Right kidney (tissue), 1 donor: ENCODE data around the gene SYDE1.

ENCODE experiments used
- DNase-seq: peaks from one replicate; pipeline ENCODE4 v3.0.0-alpha.2; 2016

Gene SYDE1

GRCh38 chr19:15105044-15105443 is 2.2 kb upstream of the SYDE1 start:
- no peak for DNase-seq

- peak; percentile 34 for DNase-seq
Measured at GRCh38 chr19:15108145-15108844, 1.1 kb downstream of the SYDE1 start.

DNA sequence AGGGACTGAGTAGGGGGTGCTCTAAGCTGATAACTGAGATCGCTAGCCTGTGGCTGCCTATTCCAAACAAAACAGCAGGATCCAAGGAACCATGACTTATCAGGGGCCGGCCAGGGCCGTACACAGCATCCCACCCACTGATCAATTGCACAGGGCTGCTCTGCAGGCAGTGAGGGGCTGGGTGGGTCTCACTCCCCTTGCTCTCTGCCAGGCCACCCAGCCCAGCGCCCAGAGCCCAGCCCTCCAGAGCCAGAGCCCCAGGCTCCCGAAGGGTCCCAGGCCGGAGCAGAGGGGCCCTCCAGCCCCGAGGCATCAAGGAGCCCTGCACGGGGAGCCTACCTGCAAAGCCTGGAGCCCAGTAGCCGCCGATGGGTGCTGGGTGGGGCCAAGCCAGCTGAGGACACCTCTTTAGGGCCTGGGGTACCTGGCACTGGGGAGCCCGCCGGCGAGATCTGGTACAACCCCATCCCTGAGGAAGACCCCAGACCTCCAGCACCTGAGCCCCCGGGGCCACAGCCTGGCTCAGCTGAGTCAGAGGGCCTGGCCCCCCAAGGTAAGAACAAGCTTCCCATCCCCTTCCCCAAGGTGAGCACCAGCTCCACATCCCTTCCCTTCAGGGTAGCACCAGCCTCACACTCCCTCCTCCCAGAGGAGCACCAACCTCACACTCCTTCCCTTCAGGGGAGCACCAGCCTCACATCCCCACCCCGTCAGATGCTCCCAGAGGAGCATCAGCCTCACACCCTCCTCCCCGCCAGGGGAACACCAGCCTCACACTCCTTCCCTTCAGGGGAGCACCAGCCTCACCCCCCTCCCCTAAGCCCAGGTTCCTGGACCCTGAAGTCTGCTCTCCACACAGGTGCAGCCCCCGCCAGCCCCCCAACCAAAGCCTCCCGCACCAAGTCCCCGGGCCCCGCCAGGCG is 1.9 kb downstream of the SYDE1 start:
- DNase-seq, result no peak

DNA sequence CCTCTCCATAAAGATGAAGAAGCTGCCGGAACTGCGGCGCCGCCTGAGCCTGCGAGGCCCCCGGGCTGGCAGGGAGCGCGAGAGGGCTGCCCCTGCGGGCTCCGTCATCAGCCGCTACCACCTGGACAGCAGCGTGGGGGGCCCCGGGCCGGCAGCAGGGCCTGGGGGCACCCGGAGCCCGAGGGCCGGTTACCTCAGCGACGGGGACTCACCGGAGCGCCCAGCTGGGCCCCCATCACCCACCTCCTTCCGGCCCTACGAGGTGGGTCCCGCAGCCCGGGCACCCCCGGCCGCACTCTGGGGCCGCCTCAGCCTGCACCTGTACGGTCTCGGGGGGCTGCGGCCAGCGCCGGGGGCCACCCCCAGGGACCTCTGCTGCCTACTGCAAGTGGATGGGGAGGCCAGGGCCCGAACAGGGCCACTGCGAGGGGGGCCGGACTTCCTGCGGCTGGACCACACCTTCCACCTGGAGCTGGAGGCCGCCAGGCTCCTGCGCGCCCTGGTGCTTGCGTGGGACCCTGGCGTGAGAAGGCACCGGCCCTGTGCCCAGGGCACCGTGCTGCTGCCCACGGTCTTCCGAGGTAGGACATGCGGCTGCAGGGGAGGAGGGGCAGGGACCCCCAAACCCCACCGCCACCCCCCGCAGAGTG is 2.7 kb downstream of the SYDE1 start:
- DNase-seq, result no peak

DNA sequence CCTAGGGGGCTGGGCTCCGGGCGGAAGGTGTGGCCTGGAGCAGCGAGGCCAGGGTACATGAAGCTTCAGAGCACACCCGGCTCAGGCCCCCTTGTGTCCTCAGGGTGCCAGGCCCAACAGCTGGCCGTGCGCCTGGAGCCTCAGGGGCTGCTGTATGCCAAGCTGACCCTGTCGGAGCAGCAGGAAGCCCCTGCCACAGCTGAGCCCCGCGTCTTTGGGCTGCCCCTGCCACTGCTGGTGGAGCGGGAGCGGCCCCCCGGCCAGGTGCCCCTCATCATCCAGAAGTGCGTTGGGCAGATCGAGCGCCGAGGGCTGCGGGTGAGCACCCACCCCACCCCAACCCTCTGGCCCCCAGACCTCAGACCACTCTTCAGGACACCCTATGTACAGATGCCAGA is 3.2 kb downstream of the SYDE1 start:
- no peak for DNase-seq

DNA sequence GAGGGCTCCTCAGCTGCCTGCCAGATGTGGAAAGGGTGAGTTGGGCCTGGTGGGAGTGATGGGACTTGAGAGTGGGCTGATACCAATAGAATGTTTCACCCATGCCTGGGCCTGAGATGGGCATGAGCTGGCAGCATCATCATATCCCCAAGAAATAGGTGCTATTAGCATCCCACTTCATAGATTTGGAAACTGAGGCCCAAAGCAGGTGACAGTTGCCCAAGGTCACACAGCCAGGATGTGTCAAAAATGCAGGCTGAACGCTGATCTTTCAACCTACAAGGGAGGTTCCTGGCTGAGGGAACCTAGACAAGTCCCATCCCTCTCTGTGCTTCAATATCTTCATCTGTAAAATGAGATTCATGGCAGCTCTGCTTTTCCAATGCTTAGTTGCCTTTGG is 4.6 kb downstream of the SYDE1 start:
- no peak for DNase-seq

GRCh38 chr19:15112385-15112784 is 5.2 kb downstream of the SYDE1 start:
- DNase-seq, result no peak

GRCh38 chr19:15113245-15114152 is 6.3 kb downstream of the SYDE1 start:
- no peak for DNase-seq

GRCh38 chr19:15114153-15114540 is 6.9 kb downstream of the SYDE1 start:
- no peak for DNase-seq

DNA sequence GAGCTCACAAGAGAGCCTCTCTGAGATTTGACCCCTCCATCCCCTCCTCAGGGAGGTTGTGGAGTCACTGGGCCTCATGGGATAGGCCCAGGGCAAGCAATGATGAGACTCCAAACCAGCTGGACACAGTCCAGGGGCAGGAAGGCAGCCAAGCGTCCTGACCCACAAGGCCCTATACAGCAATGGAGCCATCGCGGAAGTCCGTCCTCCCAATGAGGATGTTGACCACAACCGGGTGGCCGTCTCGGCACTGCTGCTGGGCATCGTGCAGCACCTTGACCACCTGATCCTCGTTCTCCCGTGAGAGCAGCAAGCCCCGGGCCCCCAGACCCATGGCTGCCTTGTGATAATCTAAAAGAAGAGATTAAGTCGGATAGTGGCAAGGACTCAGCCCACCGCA is 7.9 kb downstream of the SYDE1 start:
- DNase-seq, result no peak

GRCh38 chr19:15115762-15116615 is 8.8 kb downstream of the SYDE1 start:
- no peak for DNase-seq

- no peak for DNase-seq
Measured at GRCh38 chr19:15116856-15117255, 9.7 kb downstream of the SYDE1 start.

GRCh38 chr19:15118248-15118647 is 11.0 kb downstream of the SYDE1 start:
- DNase-seq, result no peak

DNA sequence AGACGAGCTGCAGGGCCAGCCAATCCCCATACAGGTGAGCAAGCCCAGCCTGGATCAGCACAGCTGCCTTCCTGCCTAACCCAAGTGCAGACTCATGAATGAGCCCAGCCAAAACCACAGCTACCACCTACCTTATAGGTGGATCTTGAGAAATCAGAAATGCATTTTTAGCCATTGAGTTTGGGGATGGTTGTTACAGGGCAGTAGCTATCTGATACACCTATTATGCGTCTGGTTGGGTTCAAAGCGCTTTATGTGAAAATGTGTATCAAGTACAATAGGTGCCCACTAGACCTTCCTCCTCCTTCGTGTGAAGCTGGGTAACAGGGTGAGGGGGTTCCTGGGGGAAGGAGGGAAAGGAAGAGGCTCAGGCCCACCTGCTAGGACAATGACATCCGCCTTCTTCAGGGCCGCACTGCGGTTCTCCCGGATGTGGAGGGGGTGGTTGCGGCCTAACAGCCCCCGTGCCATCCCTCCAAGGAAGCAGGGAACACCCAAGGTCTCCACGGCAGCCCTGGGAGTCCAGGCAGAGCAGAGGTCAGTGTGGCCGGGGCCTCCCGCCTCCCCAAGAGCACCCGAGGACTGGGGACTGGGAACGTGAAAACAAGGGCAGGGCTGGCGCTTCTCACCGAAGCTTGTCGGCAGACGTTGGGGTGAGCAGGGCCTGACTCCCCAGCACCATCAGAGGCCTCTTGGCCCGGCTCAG is 11.7 kb downstream of the SYDE1 start:
- DNase-seq, result no peak

GRCh38 chr19:15120135-15121026 is 13.2 kb downstream of the SYDE1 start:
- no peak for DNase-seq

- DNase-seq, result no peak
Measured at GRCh38 chr19:15122331-15123030, 15.3 kb downstream of the SYDE1 start.

GRCh38 chr19:15123031-15123890 is 16.1 kb downstream of the SYDE1 start:
- no peak for DNase-seq

DNA sequence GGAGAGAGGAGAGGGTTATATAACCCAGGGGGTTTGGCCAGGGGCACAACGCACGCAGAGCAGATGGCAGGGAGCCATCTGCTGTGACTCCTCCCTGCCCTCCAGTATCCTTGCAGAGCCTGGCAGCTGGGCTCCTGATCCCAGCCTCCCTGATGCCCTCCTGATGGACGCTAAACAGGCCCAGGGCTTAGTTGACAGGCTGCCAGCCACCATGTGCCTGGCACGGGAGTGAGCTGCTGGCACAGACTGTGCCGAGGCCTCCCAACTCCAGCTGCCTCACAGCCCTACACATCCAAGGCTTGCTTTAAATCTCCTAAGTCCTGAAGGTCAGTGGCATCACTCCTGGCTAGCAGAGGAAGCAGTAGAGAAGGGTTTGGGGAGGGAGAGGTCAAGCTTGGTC is 16.7 kb downstream of the SYDE1 start:
- no peak for DNase-seq
